ENCODE measurements around the gene SLC20A1. TPM values are rescaled to one million over a fixed set of nuclear protein-coding genes. Genes with fewer than 3 reads are reported as not detected.

The SLC20A1 gene
- total RNA-seq, 4 donors from 2014 or later, result 15.6 to 40.3 (median 23.9) TPM

GRCh38 chr2:112660138-112660537, 14.4 kb downstream of the SLC20A1 start:
- Histone ChIP-seq H3K4me1 (peaks cover 0 to 10% of the 10 kb centered on the region in 2 donors), H3K27ac (no peak overlapping the region), H3K9me3 (no peaks in the 10 kb centered on the region), H3K27me3 (no peaks in the 10 kb centered on the region), H3K4me3 (replicated peaks in 1 of 3) (no peak overlapping the region), H3K36me3 (peaks cover 26 to 33% of the 10 kb centered on the region in 2 donors)
- no peak for TF ChIP-seq POLR2A (IDR thresholded peaks at IDR 0.05)
- intact Hi-C loops (cut with DNase I), result no loop called here
- no peak for DNase-seq

DNA sequence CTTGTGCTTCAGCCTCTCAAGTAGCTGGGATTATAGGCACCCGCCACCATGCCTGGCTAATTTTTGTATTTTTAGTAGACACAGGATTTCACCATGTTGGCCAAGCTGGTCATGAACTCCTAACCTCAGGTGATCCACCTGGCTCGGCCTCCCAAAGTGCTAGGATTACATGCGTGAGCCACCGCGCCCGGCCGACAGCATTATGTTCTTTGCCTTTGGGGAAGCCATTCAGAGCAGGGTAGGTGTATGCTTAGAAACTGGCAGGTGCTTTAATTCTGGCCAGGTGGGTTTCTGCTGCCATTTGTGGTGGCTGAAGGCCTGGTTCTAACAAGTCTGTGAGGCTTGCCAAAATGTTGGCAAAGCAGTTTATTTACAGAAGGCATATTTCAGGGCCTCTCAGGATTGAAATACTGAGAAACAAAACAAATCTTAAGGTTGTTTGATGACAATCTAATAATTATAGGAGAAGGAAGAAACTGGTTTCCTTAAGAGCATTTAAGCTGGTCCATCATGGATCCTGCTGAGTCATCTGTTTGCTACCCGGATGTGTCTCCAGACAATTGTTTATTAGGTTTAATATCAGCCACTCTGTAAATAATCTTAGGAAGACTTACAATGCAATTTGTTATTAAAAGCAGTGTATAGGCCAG, 16.0 kb downstream of the SLC20A1 start:
- intact Hi-C loops (cut with DNase I), result no loop called here
- Histone ChIP-seq H3K4me1 (peaks cover 0 to 10% of the 10 kb centered on the region in 2 donors), H3K27me3 (no peaks in the 10 kb centered on the region), H3K36me3 (peaks cover 21 to 31% of the 10 kb centered on the region in 2 donors), H3K27ac (peak overlapping the region; percentile 25 to 28 (median 26)), H3K4me3 (replicated peaks in 1 of 3) (no peak overlapping the region), H3K9me3 (no peaks in the 10 kb centered on the region)
- peak; percentile 40 to 57 for DNase-seq
- WGBS, 2 donors, result 83 to 87% methylated on average over 8 of the region's 8 CpGs
- TF ChIP-seq POLR2A (IDR thresholded peaks at IDR 0.05) (no peak), CTCF (IDR thresholded peaks at IDR 0.05) (no peak)

DNA sequence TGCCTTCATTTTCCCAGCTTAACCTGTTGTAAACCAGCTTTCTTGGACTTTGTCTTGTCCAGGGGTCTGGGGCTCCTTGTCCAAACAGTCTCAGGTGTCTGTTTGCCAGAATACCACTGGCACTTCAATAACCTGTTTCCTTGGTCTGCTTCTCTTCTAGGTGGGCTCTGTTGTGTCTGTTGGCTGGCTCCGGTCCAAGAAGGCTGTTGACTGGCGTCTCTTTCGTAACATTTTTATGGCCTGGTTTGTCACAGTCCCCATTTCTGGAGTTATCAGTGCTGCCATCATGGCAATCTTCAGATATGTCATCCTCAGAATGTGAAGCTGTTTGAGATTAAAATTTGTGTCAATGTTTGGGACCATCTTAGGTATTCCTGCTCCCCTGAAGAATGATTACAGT, 17.0 kb downstream of the SLC20A1 start:
- TF ChIP-seq CTCF (IDR thresholded peaks at IDR 0.05) (no peak), POLR2A (IDR thresholded peaks at IDR 0.05) (no peak)
- H3K27me3 ChIP-seq, result no peaks in the 10 kb centered on the region
- H3K9me3 ChIP-seq, result no peaks in the 10 kb centered on the region
- no peak overlapping the region for H3K27ac ChIP-seq
- intact Hi-C loops (cut with DNase I), result no loop called here
- H3K4me1 ChIP-seq, result peaks cover 0 to 10% of the 10 kb centered on the region in 2 donors
- peak in 1 of 2 donors; percentile 9 for DNase-seq
- H3K36me3 ChIP-seq, result peaks cover 21 to 28% of the 10 kb centered on the region in 2 donors
- H3K4me3 ChIP-seq (replicated peaks in 1 of 3), result no peak overlapping the region
- 81 to 93% methylated on average over 3 of the region's 3 CpGs for WGBS, 2 donors

DNA sequence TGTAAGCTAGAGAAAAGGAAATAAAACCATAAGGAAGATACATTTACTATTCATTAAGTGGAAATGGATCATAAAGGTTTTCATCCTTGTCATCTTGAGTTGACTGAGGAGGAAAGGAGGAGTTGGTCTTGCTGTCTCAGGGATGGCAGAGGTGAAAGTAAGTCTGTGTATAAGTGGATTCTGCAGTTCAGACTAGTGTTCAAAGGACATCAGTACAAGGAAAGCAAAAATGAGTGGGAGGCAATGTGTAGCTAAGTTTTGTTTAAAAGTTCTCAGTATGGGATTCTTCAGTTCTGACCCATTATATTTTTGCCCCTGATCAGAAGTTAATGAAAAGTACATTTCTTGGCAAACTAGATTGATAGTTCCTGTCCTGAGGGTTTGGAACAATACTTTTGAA, 18.9 kb downstream of the SLC20A1 start:
- no peak for DNase-seq
- Histone ChIP-seq H3K27me3 (no peaks in the 10 kb centered on the region), H3K4me3 (replicated peaks in 1 of 3) (no peak overlapping the region), H3K4me1 (peaks cover 0 to 10% of the 10 kb centered on the region in 2 donors), H3K27ac (no peak overlapping the region), H3K36me3 (peaks cover 11 to 15% of the 10 kb centered on the region in 2 donors), H3K9me3 (no peaks in the 10 kb centered on the region)
- intact Hi-C loops (cut with DNase I), result no loop called here
- no peak for TF ChIP-seq POLR2A (IDR thresholded peaks at IDR 0.05)
- TF ChIP-seq CTCF (IDR thresholded peaks at IDR 0.05), result no peak

GRCh38 chr2:112665113-112665780, 19.5 kb downstream of the SLC20A1 start:
- 84 to 90% methylated on average over 8 of the region's 8 CpGs for WGBS, 2 donors
- Histone ChIP-seq H3K4me1 (peaks cover 0 to 10% of the 10 kb centered on the region in 2 donors), H3K36me3 (peaks cover 10% of the 10 kb centered on the region in 2 donors), H3K9me3 (no peaks in the 10 kb centered on the region), H3K27ac (no peak overlapping the region), H3K4me3 (replicated peaks in 1 of 3) (no peak overlapping the region), H3K27me3 (no peaks in the 10 kb centered on the region)
- no peak for DNase-seq
- no peak for TF ChIP-seq POLR2A (IDR thresholded peaks at IDR 0.05)
- no peak for TF ChIP-seq CTCF (IDR thresholded peaks at IDR 0.05)
- intact Hi-C loops (cut with DNase I), result no loop called here

All from thyroid gland (tissue), 4 donors.